ENCODE measurements around the gene PDIA6. TPM values are rescaled to one million over a fixed set of nuclear protein-coding genes. Genes with fewer than 3 reads are reported as not detected.
A peak's percentile ranks its signal among the peaks of the same experiment; 100 is the strongest.

PDIA6 gene
- total RNA-seq, 4 donors from 2014 or later = 81.6 to 131 (median 107) TPM

DNA sequence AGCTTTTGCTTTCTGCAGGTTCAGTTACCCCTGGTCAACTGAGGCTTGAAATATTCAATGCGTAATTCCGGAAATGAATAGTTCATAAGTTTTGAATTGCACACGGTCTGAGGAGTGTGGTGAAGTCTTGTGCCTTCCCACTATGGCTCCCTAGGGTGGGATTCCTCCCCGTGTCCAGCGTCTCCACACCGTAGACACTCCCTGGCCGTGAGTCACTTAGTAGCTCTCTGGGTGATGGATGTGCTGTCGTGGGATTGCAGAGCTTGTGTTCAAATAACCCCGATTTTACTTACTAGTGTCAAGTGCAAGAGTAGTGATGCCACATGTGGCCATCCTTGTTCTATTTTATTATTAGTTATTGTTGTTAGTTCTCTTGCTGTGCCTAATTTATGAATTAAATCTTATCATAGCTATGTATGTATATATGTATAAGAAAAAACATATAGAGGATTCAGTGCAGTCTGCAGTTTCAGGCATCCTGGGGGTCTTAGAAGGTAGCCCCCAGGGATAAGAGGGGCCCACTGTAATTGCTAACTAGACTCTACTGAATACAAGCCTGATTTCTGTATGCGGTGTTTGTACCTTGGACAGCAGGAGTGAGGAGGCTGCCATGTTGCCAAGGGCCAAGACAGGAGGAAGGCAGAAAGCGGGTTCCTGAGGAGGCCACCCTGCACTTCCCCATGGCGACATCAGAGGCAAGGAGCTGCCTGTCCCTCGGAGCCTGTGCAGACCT is 47.7 kb upstream of the PDIA6 start:
- no peak overlapping the region for H3K27ac ChIP-seq
- no peaks in the 10 kb centered on the region for H3K4me1 ChIP-seq
- H3K36me3 ChIP-seq = no peaks in the 10 kb centered on the region
- no peaks in the 10 kb centered on the region for H3K9me3 ChIP-seq
- no peak for TF ChIP-seq POLR2A (IDR thresholded peaks at IDR 0.05)
- TF ChIP-seq, protein P1, sequence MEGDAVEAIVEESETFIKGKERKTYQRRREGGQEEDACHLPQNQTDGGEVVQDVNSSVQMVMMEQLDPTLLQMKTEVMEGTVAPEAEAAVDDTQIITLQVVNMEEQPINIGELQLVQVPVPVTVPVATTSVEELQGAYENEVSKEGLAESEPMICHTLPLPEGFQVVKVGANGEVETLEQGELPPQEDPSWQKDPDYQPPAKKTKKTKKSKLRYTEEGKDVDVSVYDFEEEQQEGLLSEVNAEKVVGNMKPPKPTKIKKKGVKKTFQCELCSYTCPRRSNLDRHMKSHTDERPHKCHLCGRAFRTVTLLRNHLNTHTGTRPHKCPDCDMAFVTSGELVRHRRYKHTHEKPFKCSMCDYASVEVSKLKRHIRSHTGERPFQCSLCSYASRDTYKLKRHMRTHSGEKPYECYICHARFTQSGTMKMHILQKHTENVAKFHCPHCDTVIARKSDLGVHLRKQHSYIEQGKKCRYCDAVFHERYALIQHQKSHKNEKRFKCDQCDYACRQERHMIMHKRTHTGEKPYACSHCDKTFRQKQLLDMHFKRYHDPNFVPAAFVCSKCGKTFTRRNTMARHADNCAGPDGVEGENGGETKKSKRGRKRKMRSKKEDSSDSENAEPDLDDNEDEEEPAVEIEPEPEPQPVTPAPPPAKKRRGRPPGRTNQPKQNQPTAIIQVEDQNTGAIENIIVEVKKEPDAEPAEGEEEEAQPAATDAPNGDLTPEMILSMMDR (IDR thresholded peaks at IDR 0.05) = no peak
- peaks cover 0 to 56% (median 0%) of the 10 kb centered on the region in 4 donors for H3K27me3 ChIP-seq
- intact Hi-C loops (cut with DNase I) = no loop called here
- WGBS, 2 donors = 65 to 73% methylated on average over 10 to 13 of the region's 13 CpGs
- DNase-seq = no peak
- no peak overlapping the region for H3K4me3 ChIP-seq

DNA sequence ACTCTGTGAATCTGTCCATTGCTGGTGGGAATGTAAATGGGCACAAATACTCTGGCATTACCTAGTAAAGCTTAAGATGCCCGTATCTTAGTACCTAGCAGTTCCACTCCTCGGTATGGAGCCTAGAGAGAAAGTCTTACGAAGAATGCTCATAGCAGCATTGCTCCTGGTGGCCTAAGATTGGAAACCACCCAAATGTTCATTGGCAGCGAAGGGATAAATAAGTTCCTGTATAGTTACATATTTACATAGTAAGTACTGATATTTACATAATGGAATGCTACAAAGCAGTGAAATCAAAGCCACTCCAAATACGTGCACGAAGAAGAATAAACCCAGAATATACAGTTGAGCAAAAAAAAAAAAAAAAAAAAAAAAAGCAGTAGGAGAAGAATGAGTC is 46.7 kb upstream of the PDIA6 start:
- TF ChIP-seq, protein P1 (IDR thresholded peaks at IDR 0.05) = no peak
- no peak for TF ChIP-seq POLR2A (IDR thresholded peaks at IDR 0.05)
- no peak for DNase-seq
- intact Hi-C loops (cut with DNase I) = no loop called here
- no peak overlapping the region for H3K4me3 ChIP-seq
- no peak overlapping the region for H3K27ac ChIP-seq
- 72 to 75% methylated on average over 6 of the region's 6 CpGs for WGBS, 2 donors
- no peaks in the 10 kb centered on the region for H3K9me3 ChIP-seq
- H3K4me1 ChIP-seq = no peaks in the 10 kb centered on the region
- peaks cover 0 to 47% (median 0%) of the 10 kb centered on the region in 4 donors for H3K27me3 ChIP-seq
- H3K36me3 ChIP-seq = no peaks in the 10 kb centered on the region

DNA sequence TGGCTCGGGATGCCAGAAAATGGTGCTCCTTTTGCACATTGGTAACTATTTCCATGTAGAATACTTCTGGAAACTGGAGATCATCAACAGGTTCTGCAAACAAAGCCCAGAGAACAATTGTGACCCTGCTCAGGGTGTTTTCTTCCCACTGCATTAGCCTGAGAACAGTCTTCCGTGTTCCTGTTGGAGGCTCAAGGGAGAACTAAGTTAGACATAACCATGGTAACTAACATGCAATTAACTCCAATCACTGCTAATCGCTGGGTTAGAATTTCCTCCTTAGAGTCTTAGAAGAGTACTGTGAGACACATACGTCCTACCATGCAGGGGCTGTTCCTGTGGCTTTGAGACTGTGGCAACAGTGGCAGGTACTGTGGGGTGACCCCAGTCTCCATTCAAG is 36.0 kb upstream of the PDIA6 start:
- WGBS, 2 donors = 83 to 90% methylated on average over 3 to 4 of the region's 4 CpGs
- Histone ChIP-seq H3K27me3 (peaks cover 0 to 28% (median 0%) of the 10 kb centered on the region in 4 donors), H3K9me3 (no peaks in the 10 kb centered on the region), H3K4me3 (no peak overlapping the region), H3K27ac (no peak overlapping the region), H3K4me1 (peaks cover 0 to 8% (median 0%) of the 10 kb centered on the region in 3 donors), H3K36me3 (no peaks in the 10 kb centered on the region)
- TF ChIP-seq, protein P1 (IDR thresholded peaks at IDR 0.05) = no peak
- TF ChIP-seq POLR2A (IDR thresholded peaks at IDR 0.05) = no peak
- DNase-seq = no peak
- intact Hi-C loops (cut with DNase I) = no loop called here

DNA sequence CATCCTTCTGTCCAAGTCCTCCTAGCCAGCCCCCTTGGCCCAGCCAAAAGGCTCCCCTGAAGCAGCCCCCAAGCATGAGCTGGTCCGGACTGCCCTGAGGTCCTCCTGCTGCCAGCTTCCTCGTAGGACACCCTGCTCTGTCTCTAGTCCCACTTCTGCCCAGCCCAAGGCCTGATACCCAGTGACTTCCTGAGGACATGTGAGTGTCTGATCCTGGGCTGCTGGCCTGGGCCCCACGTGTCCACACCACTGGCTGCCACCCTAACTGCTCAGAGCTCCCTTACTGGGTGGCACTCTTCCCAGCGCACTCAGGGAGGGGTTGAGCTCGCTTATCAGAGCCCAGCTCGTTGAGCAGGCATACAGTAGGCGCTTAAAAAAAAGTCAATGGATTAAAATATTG is 34.4 kb upstream of the PDIA6 start:
- no peak for TF ChIP-seq POLR2A (IDR thresholded peaks at IDR 0.05)
- TF ChIP-seq, protein P1 (IDR thresholded peaks at IDR 0.05) = no peak
- Histone ChIP-seq H3K36me3 (no peaks in the 10 kb centered on the region), H3K4me3 (no peak overlapping the region), H3K4me1 (peaks cover 0 to 8% (median 0%) of the 10 kb centered on the region in 3 donors), H3K9me3 (peaks cover 0 to 3% (median 0%) of the 10 kb centered on the region in 3 donors), H3K27me3 (peaks cover 0 to 26% (median 0%) of the 10 kb centered on the region in 4 donors), H3K27ac (peak overlapping the region; percentile 40 to 76 (median 56))
- intact Hi-C loops (cut with DNase I) = no loop called here
- no peak for DNase-seq
- WGBS, 2 donors = 50 to 70% methylated on average over 5 to 7 of the region's 7 CpGs

DNA sequence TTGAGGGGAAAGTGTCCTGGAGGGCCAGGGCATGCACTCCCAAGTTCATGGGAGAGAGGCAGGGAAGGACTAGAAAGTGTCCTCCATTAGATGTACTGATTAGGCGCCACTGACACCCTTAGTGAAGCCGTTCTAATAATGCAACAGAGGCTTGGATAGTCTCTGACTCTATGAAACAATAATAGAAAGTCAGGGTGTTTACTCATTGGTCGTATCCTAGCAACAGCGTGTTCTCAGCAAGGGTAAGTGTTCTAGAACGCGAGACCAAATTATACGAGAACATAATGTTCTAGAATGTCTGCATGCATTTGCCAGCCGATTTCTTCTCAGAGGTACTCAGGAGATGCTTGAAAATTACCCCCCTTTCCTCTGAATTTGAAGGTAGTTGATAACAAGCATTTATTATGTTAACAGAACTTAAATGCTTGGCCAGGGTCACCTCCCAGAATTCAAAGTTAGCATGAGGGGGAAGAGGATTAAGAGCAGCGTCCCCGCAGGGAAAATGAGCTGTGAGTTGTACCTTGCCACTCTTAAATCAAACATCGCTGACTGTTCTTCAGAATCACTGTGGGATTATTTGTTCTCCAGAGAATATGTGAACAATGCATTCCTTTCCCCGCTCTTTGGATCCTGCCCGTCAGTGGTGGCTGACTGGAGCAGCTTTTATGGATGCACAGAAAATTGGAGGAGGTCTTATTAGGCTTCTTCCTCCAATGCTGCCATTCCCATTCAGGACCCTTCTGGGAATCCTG is 33.7 kb upstream of the PDIA6 start:
- intact Hi-C loops (cut with DNase I) = no loop called here
- peaks cover 0 to 26% (median 0%) of the 10 kb centered on the region in 4 donors for H3K27me3 ChIP-seq
- H3K36me3 ChIP-seq = no peaks in the 10 kb centered on the region
- no peak for DNase-seq
- 50 to 59% methylated on average over 13 of the region's 13 CpGs for WGBS, 2 donors
- no peak overlapping the region for H3K4me3 ChIP-seq
- peak overlapping the region; percentile 55 to 78 (median 70) for H3K27ac ChIP-seq
- peaks cover 0 to 8% (median 0%) of the 10 kb centered on the region in 3 donors for H3K4me1 ChIP-seq
- peaks cover 0 to 10% (median 6%) of the 10 kb centered on the region in 3 donors for H3K9me3 ChIP-seq
- TF ChIP-seq, protein P1 (IDR thresholded peaks at IDR 0.05) = no peak
- no peak for TF ChIP-seq POLR2A (IDR thresholded peaks at IDR 0.05)
